K562 (cell line): ENCODE results near the gene ACTRT3.

Experiments
- CTCF ChIP-seq, 3 experiments: IDR thresholded peaks in 2 of 3; conservative IDR thresholded peaks in 1 of 3; 2 replicates each; pipeline ENCODE4 v1.5.1; 2011 to 2012; ENCODE audit warnings: low read length in 3 of 3, mild to moderate bottlenecking in 3 of 3, control low read depth in 2 of 3, improper control_type of control experiment in 1 of 3, inconsistent platforms in 1 of 3, low read depth in 1 of 3, mixed read lengths in 1 of 3, moderate library complexity in 1 of 3; ENCODE audit not compliant: insufficient read depth in 2 of 3
- HNRNPL ChIP-seq: fragments of 200-400 bp; formaldehyde crosslinking; IDR thresholded peaks from 2 replicates; pipeline ENCODE4 v1.6.1; 2017; ENCODE audit warnings: low read depth, mild to moderate bottlenecking, low read length
- HNRNPUL1 ChIP-seq: fragments of 200-400 bp; formaldehyde crosslinking; IDR thresholded peaks from 2 replicates; pipeline ENCODE4 v1.6.1; 2017; ENCODE audit warnings: low read length
- KLF13 ChIP-seq: fragments of 450-650 bp; IDR thresholded peaks from 2 replicates; pipeline ENCODE4 v1.6.1; 2016; ENCODE audit warnings: missing genetic modification characterization, low read depth, mild to moderate bottlenecking, missing compliant biosample characterization, moderate library complexity, borderline replicate concordance
- MYNN ChIP-seq, 2 experiments: sonication (generic); formaldehyde crosslinking in 1 of 2; IDR thresholded peaks; 2 replicates each; pipeline versions ENCODE4 v1.5.0 to v1.6.1; 2016 to 2020; ENCODE audit warnings: antibody characterized with exemption in 1 of 2, missing genetic modification reagents in 1 of 2
- NCOA2 ChIP-seq, 2 experiments: fragments of 450-650 bp; IDR thresholded peaks; 2 replicates each; pipeline ENCODE4 v1.6.1; 2018; ENCODE audit warnings: mild to moderate bottlenecking in 2 of 2, moderate library complexity in 1 of 2; ENCODE audit not compliant: partially characterized antibody in 2 of 2
- POLR3A ChIP-seq: IDR thresholded peaks from 2 replicates; pipeline ENCODE4 v1.6.1; 2011; ENCODE audit warnings: borderline replicate concordance, mild to moderate bottlenecking, moderate library complexity; ENCODE audit not compliant: insufficient read length, insufficient read depth; ENCODE audit errors: extremely low read depth
- POU5F1 ChIP-seq: fragments of 150-350 bp; IDR thresholded peaks from 2 replicates; pipeline ENCODE4 v1.6.1; 2014; ENCODE audit warnings: borderline replicate concordance, low read length, low read depth, mild to moderate bottlenecking; ENCODE audit not compliant: partially characterized antibody

- TF ChIP-seq POLR3A = no peak
- TF ChIP-seq KLF13 = no peak
- TF ChIP-seq POU5F1 = no peak
- no peak for TF ChIP-seq CTCF (IDR thresholded peaks at IDR 0.05 in 2 of 3, conservative IDR thresholded peaks at IDR 0.05 in 1 of 3; ENCODE audit: insufficient read depth in 2 of 3, low read depth in 1 of 3, low read length in 3 of 3)
- TF ChIP-seq NCOA2 (IDR thresholded peaks at IDR 0.05; ENCODE audit: partially characterized antibody in 2 of 2) = no peak
- no peak for TF ChIP-seq HNRNPL
- no peak for TF ChIP-seq HNRNPUL1
- TF ChIP-seq MYNN (IDR thresholded peaks at IDR 0.05) = no peak
- no peak for TF ChIP-seq MYNN (CRISPR knock-in tag; IDR thresholded peaks at IDR 0.05)
Measured at GRCh38 chr3:169809230-169809795, 40.0 kb upstream of the ACTRT3 start.
